AG04450 (cell line): Measurements from ENCODE around the gene BAIAP2L2. TPM values are rescaled to one million over a fixed set of nuclear protein-coding genes. Genes with fewer than 3 reads are reported as not detected.
A peak's percentile ranks its signal among the peaks of the same experiment; 100 is the strongest.

Source experiments
- CTCF ChIA-PET: fragments of 300-600, 350-600 bp; formaldehyde crosslinking; extraction: SDS; loops from one replicate; lab custom pipeline; 2022; ENCODE audit warnings: antibody characterized with exemption, inconsistent platforms; lab: Charles Lee
- POLR2A ChIA-PET: fragments of 350-600 bp; formaldehyde crosslinking; extraction: SDS; loops from one replicate; lab custom pipeline; 2021; ENCODE audit warnings: antibody characterized with exemption, inconsistent platforms; lab: Yijun Ruan, JAX
- DNase-seq: peaks from one replicate; pipeline ENCODE4 v3.0.0-alpha.2; 2011; ENCODE audit warnings: low read depth, low spot score
- H3K27ac ChIP-seq: one replicate; pipeline ENCODE4 v1.5.1; 2012; ENCODE audit warnings: low read depth, low read length, control low read depth
- H3K27me3 ChIP-seq: one replicate; pipeline ENCODE4 v1.6.0; 2012; ENCODE audit warnings: low read length; ENCODE audit not compliant: control insufficient read depth, insufficient read depth
- H3K4me3 ChIP-seq: 2 replicates; pipeline ENCODE4 v1.5.1; 2011; ENCODE audit warnings: mild to moderate bottlenecking, low read depth, low read length, control low read depth
- H3K9me3 ChIP-seq: 2 replicates; pipeline ENCODE4 v1.5.1; 2012; ENCODE audit warnings: low read length; ENCODE audit not compliant: control insufficient read depth, insufficient read depth
- polyA plus RNA-seq: library from polyadenylated mRNA; depleted of rRNA; stranded (reverse); fragments of >200 nt; gene quantifications from 2 replicates; pipeline ENCODE4 v1.2.3, GENCODE V29; 2011
- TF ChIP-seq, protein P1 (sequence below): IDR thresholded peaks from 2 replicates; pipeline ENCODE4 v1.5.1; 2011; ENCODE audit warnings: low read depth, low read length, control low read depth, inconsistent platforms

The BAIAP2L2 gene
- polyA plus RNA-seq, 1 experiment: 0.04 TPM

DNA sequence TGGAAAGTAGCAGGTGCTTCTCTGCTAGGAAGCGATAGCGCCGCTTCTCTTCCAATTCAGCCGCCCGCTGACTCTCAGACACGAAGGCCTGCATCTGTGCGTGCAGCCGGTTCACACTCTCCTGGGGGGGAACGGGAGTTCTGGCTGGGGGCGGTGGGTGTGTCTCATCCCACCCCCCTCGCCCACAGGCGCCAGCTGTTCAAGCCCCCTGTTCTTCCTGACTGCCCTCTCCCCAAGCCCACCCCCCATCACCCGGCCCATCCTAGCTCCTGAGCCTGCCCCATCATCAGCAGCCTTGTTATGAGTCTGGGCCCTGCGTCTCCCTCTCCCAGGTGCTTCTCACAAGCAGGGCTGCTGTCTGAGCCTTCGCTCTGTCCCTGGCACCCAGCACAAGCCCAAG is 13.4 kb downstream of the BAIAP2L2 start:
- CTCF ChIA-PET: interaction anchor here (2.4 kb wide), 1 partner anchor 10 kb away, joined by 14 read pairs; no protein-coding TSS in a partner anchor
- TF ChIP-seq, protein P1, sequence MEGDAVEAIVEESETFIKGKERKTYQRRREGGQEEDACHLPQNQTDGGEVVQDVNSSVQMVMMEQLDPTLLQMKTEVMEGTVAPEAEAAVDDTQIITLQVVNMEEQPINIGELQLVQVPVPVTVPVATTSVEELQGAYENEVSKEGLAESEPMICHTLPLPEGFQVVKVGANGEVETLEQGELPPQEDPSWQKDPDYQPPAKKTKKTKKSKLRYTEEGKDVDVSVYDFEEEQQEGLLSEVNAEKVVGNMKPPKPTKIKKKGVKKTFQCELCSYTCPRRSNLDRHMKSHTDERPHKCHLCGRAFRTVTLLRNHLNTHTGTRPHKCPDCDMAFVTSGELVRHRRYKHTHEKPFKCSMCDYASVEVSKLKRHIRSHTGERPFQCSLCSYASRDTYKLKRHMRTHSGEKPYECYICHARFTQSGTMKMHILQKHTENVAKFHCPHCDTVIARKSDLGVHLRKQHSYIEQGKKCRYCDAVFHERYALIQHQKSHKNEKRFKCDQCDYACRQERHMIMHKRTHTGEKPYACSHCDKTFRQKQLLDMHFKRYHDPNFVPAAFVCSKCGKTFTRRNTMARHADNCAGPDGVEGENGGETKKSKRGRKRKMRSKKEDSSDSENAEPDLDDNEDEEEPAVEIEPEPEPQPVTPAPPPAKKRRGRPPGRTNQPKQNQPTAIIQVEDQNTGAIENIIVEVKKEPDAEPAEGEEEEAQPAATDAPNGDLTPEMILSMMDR: no peak
- POLR2A ChIA-PET: no interaction called here

DNA sequence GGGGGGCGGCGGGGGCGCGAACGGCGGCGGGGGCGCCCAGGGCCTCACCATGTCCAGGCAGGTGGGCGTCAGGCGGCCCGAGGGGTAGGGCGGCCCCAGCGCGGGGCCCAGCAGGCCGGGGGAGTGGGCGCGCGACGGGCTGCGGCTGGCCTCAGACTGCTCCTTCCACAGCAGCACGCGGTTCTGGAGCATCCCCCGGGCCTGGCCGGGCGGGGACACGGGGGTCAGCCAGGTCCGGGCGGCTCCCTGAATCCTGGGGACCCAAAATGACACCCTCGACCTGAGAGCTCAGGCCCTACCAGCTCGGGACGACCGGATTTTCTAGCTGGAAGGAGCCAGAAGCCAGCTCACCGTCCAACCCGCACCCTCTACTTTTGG is 21.0 kb downstream of the BAIAP2L2 start:
- no peak overlapping the region for H3K4me3 ChIP-seq
- POLR2A ChIA-PET: no interaction called here
- TF ChIP-seq, protein P1: no peak
- H3K27ac ChIP-seq: no peak overlapping the region
- no peak for DNase-seq
- CTCF ChIA-PET: interaction anchor here (1.8 kb wide), 1 partner anchor 25 kb away, joined by 11 read pairs; no protein-coding TSS in a partner anchor
- no peaks in the 10 kb centered on the region; the same call in 1 of the 2 replicates for H3K9me3 ChIP-seq
- peaks cover 31% of the 10 kb centered on the region for H3K27me3 ChIP-seq

More for the DNA sequence above, 13.4 kb downstream of the BAIAP2L2 start:
- no peak overlapping the region for H3K27ac ChIP-seq
- no peak for DNase-seq
- H3K9me3 ChIP-seq: no peaks in the 10 kb centered on the region; the same call in 1 of the 2 replicates
- H3K4me3 ChIP-seq: no peak overlapping the region
- H3K27me3 ChIP-seq: peaks cover 9% of the 10 kb centered on the region

DNA sequence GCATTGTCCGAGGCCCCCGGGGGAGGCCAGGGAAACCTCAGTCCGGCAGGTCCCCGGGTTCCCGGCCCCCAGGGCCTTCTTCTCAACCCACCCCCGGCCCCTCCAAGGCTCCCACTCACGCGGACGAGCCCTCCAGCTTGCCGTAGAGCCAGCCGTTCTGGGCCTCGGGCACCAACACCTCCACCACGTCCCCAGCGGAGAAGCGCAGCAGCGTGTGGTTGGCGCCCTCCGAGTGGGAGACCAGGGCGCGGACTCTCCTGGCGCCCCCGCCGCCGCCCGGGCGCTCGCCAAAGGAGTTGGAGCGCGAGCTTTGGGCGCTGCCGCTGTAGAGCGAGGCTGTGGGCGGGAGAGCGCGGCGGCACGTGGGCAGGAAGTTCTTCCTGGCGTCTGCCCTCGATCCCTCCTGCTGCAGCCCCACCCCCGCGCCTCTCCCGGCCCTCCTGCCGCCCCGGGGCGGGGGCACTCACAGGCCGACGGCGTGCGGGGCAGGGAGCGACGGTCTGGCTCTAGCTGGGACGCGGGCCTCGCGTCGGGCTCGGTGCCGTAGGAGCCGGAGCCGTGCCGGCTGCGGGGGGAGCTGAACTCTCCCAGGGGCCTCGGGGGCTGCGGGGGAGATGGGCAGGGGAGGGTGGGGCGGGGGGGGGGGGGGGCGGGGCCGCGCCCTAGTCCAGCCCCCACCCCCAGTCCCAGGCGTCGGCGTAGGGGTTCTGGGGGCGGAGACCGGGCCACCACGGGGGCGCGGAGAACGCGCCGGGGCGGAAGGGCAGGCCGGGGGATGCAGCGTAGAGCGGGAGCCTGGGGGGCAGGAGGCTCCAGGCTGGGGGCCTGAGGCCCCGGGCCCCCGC is 21.6 kb downstream of the BAIAP2L2 start:
- POLR2A ChIA-PET: no interaction called here
- peak overlapping the region; percentile 13; the same call in 1 of the 2 replicates for H3K4me3 ChIP-seq

DNA sequence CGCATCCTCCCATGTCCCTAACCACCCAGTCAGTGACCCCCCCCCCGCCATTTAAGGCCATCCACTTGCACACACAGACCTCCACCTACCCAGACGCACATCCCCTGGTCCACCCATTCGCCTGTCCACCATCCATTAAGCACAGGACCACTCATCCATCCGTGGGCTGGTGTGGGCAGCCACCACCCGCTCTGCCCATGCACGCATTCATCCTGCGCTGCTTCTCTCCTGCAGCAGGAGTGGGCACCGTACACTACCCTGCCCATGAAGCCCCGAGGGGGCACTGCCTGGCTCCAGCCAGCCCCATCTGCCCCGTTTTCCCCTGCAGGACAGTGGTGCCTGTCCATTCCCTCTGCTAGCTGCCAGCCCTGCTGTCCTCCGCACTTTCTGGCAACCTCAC is 22.6 kb downstream of the BAIAP2L2 start:
- ChIA-PET CTCF (no interaction called here), POLR2A (no interaction called here)
- no peak for DNase-seq
- Histone ChIP-seq H3K27ac (no peak overlapping the region), H3K9me3 (no peaks in the 10 kb centered on the region; the same call in 1 of the 2 replicates), H3K4me3 (no peak overlapping the region), H3K27me3 (peaks cover 44% of the 10 kb centered on the region)
- TF ChIP-seq, protein P1: no peak

More for the DNA sequence above, 21.6 kb downstream of the BAIAP2L2 start:
- TF ChIP-seq, protein P1: no peak
- H3K9me3 ChIP-seq: no peaks in the 10 kb centered on the region; the same call in 1 of the 2 replicates
- no peak overlapping the region for H3K27ac ChIP-seq
- H3K27me3 ChIP-seq: peaks cover 34% of the 10 kb centered on the region
- DNase-seq: no peak
- CTCF ChIA-PET: interaction anchor here (1.8 kb wide), 1 partner anchor 26 kb away, joined by 11 read pairs; no protein-coding TSS in a partner anchor

DNA sequence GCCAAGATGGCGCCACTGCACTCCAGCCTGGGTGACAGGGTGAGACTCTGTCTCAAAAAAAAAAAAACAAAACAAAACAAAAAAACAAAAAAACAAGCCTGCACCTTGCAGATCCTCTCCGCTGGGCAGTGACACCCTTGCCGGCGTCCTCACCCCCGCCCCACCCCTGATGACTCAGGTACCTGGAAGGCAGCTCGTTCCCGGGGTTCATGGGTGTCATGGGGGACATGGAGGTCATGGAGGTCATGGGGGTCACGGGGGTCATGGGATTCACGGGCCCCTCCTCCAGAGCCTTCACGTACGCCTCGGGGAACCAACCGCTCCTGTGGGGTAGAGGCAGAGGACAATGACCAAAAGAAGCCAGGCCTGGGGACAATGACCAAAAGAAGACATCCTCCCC is 23.5 kb downstream of the BAIAP2L2 start:
- Histone ChIP-seq H3K27ac (no peak overlapping the region), H3K27me3 (peaks cover 48% of the 10 kb centered on the region), H3K9me3 (no peaks in the 10 kb centered on the region; the same call in 1 of the 2 replicates), H3K4me3 (no peak overlapping the region)
- TF ChIP-seq, protein P1: no peak
- no peak for DNase-seq
- ChIA-PET POLR2A (no interaction called here), CTCF (interaction anchor here (1.0 kb wide), 1 partner anchor 28 kb away, joined by 3 read pairs; no protein-coding TSS in a partner anchor)
